ENCODE measurements around the gene RFX8. TPM values are rescaled to one million over a fixed set of nuclear protein-coding genes. Genes with fewer than 3 reads are reported as not detected.

The RFX8 gene
- total and polyA plus RNA-seq, 11 donors, result 0.12 to 2.0 (median 0.34) TPM; not detected in 5

- no peaks in the 10 kb centered on the region for H3K27me3 ChIP-seq
- peaks cover 0 to 7% (median 0%) of the 10 kb centered on the region in 12 donors for H3K4me1 ChIP-seq
- TF ChIP-seq POLR2A (IDR thresholded peaks at IDR 0.05) (no peak), CTCF (IDR thresholded peaks at IDR 0.05) (no peak)
- no peaks in the 10 kb centered on the region for H3K9me3 ChIP-seq
- H3K27ac ChIP-seq, result no peak overlapping the region
- intact Hi-C loops (cut with DNase I), result no loop called here
- 89 to 97% (median 94%) methylated on average over 8 of the region's 8 CpGs for WGBS, 4 donors
- no peaks in the 10 kb centered on the region for H3K36me3 ChIP-seq
- DNase-seq, result no peak
- ATAC-seq, result no peak
- H3K4me3 ChIP-seq, result no peak overlapping the region
Observed at GRCh38 chr2:101400048-101400447, 74.9 kb downstream of the RFX8 start.

- Histone ChIP-seq H3K27ac (no peak overlapping the region), H3K27me3 (no peaks in the 10 kb centered on the region), H3K9me3 (no peaks in the 10 kb centered on the region), H3K4me3 (no peak overlapping the region), H3K4me1 (peaks cover 0 to 7% (median 0%) of the 10 kb centered on the region in 12 donors), H3K36me3 (no peaks in the 10 kb centered on the region)
- 89 to 90% (median 89%) methylated on average over 11 of the region's 11 CpGs for WGBS, 4 donors
- no peak for DNase-seq
- intact Hi-C loops (cut with DNase I), result loop anchor here in 1 of 10 donors (5.0 kb wide), 1 partner anchor 52 kb away; no protein-coding TSS in a partner anchor
- TF ChIP-seq CTCF (IDR thresholded peaks at IDR 0.05) (no peak), POLR2A (IDR thresholded peaks at IDR 0.05) (no peak)
- ATAC-seq, result no peak
Observed at GRCh38 chr2:101399021-101399799, 75.7 kb downstream of the RFX8 start.

GRCh38 chr2:101398116-101398821 is 76.6 kb downstream of the RFX8 start:
- 85 to 91% (median 89%) methylated on average over 10 of the region's 10 CpGs for WGBS, 4 donors
- peaks cover 0 to 7% (median 0%) of the 10 kb centered on the region in 12 donors for H3K4me1 ChIP-seq
- TF ChIP-seq CTCF (IDR thresholded peaks at IDR 0.05) (no peak), POLR2A (IDR thresholded peaks at IDR 0.05) (no peak)
- H3K27ac ChIP-seq, result no peak overlapping the region
- H3K36me3 ChIP-seq, result no peaks in the 10 kb centered on the region
- H3K27me3 ChIP-seq, result no peaks in the 10 kb centered on the region
- H3K4me3 ChIP-seq, result no peak overlapping the region
- ATAC-seq (no peak), DNase-seq (no peak)
- no peaks in the 10 kb centered on the region for H3K9me3 ChIP-seq
- intact Hi-C loops (cut with DNase I), result loop anchor here in 1 of 10 donors (5.0 kb wide), 1 partner anchor 51 kb away; no protein-coding TSS in a partner anchor

- ATAC-seq, result no peak
- DNase-seq, result no peak
- 74 to 87% (median 84%) methylated on average over 2 of the region's 2 CpGs for WGBS, 4 donors
Observed at GRCh38 chr2:101396316-101396717, 78.6 kb downstream of the RFX8 start.

More at GRCh38 chr2:101396316-101396717, 78.6 kb downstream of the RFX8 start:
- peaks cover 0 to 7% (median 0%) of the 10 kb centered on the region in 12 donors for H3K4me1 ChIP-seq
- H3K36me3 ChIP-seq, result no peaks in the 10 kb centered on the region
- H3K4me3 ChIP-seq, result no peak overlapping the region
- H3K27me3 ChIP-seq, result no peaks in the 10 kb centered on the region
- no peak for TF ChIP-seq CTCF (IDR thresholded peaks at IDR 0.05)
- no peak for TF ChIP-seq POLR2A (IDR thresholded peaks at IDR 0.05)
- no peaks in the 10 kb centered on the region for H3K9me3 ChIP-seq
- intact Hi-C loops (cut with DNase I), result loop anchor here in 1 of 10 donors (5.0 kb wide), 1 partner anchor 49 kb away; no protein-coding TSS in a partner anchor
- no peak overlapping the region for H3K27ac ChIP-seq
